Epithelial cell of esophagus (primary cell): ENCODE results near the gene GPHA2.

Experiments used
- DNase-seq: peaks from one replicate; pipeline ENCODE4 v3.0.0; 2010; ENCODE audit warnings: low read depth
- H3K4me3 ChIP-seq: 2 replicates; pipeline ENCODE4 v1.5.1; 2011; ENCODE audit warnings: mild to moderate bottlenecking, low read length, control low read depth
- CTCF ChIP-seq: IDR thresholded peaks from 2 replicates; pipeline ENCODE4 v1.5.1; 2011; ENCODE audit warnings: low read depth, mild to moderate bottlenecking, low read length, control low read depth, inconsistent platforms; ENCODE audit not compliant: insufficient read depth; ENCODE audit errors: missing control alignments

The GPHA2 gene

DNA sequence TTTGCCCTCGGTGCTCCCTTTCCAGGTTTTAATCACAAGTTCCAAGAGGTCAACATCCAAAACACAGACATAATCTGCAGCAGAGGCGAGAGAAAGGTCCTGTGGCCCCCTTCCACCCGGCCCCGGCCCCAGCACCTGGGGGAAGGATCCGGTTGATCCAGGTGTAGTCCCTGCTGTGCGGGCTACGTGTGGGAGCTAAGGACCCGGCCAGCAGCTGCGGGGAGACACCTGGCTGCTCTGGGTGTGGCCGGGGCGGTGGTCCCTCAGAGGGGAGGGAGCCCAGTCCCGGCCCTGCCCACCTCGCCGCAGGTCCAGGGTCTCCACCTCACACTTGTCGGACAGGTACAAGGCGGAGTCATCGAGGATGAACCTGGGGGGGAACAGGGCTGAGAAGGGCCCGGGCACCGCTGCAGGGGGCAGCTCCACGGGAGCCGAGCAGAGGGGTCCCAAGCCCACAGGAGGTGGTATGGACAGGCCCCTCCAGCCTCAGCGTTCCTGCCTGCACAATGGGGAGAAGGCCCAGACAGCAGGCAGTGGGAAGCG, 32.3 kb downstream of the GPHA2 start:
- TF ChIP-seq CTCF: no peak
- DNase-seq: no peak

DNA sequence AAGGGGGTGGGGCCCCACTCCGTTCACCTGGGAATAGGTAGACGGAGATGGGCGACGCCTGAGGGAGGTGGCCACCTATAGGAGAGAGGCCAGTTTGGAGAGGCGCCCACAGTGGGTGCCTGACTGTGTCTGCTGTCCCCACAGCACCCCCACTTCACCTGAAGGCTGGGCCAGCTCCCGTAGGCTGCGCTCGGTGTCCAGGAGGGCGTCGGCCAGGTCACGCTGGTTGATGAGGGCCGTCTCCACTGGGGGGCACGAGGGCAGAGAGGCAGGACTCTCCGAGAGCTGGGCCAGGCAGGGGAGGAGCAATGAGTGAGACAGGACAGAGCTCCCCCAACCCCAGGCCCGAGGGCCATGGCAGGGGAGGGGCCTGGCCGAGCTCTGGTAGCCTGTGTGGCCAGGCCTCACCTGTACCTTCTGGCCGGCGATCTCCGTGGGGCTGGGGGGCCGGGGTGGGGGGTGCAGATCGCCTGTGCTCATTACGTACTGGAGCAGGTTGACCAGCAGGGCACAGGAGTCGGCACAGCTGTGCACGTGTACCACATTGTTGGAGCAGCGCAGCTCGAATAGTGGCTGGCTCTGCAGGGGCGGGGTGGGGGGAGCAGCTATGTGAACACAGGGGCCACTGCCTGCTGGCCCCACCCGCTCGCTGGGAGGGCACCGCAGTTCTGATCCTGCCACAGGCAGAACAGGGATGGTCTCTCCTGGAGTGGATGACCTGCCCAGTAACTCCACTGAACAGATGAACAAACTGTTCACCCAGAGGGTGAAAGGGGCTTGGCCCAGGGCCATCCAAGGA, 33.4 kb downstream of the GPHA2 start:
- DNase-seq: no peak
- H3K4me3 ChIP-seq: no peak overlapping the region

More for the DNA sequence above, 32.3 kb downstream of the GPHA2 start:
- H3K4me3 ChIP-seq: no peak overlapping the region

GRCh38 chr11:64900774-64901173, 34.9 kb downstream of the GPHA2 start:
- DNase-seq: no peak
- no peak overlapping the region for H3K4me3 ChIP-seq
- no peak for TF ChIP-seq CTCF

More for the DNA sequence above, 33.4 kb downstream of the GPHA2 start:
- no peak for TF ChIP-seq CTCF

GRCh38 chr11:64900263-64900678, 35.4 kb downstream of the GPHA2 start:
- TF ChIP-seq CTCF: no peak
- H3K4me3 ChIP-seq: no peak overlapping the region
- DNase-seq: peak; percentile 89

GRCh38 chr11:64898541-64898940, 37.2 kb downstream of the GPHA2 start:
- no peak overlapping the region for H3K4me3 ChIP-seq
- no peak for DNase-seq
- TF ChIP-seq CTCF: no peak

GRCh38 chr11:64898076-64898445, 37.6 kb downstream of the GPHA2 start:
- no peak for DNase-seq
- H3K4me3 ChIP-seq: no peak overlapping the region
- TF ChIP-seq CTCF: no peak
